GM20000 (cell line): Measurements from ENCODE around the gene SCD.
"Not testable (repeated sequence)": the region's sequence is repeated elsewhere in the genome, so short reads cannot be mapped to it uniquely, and the experiment has no call there.

ENCODE experiments used
- DNase-seq: peaks from one replicate; pipeline ENCODE4 v3.0.0; 2012; ENCODE audit warnings: low spot score
- CTCF ChIP-seq: IDR thresholded peaks from 2 replicates; pipeline ENCODE4 v1.5.1; 2012; ENCODE audit warnings: mild to moderate bottlenecking, control low read depth; ENCODE audit errors: extremely low read depth, missing control alignments

The SCD gene

DNA sequence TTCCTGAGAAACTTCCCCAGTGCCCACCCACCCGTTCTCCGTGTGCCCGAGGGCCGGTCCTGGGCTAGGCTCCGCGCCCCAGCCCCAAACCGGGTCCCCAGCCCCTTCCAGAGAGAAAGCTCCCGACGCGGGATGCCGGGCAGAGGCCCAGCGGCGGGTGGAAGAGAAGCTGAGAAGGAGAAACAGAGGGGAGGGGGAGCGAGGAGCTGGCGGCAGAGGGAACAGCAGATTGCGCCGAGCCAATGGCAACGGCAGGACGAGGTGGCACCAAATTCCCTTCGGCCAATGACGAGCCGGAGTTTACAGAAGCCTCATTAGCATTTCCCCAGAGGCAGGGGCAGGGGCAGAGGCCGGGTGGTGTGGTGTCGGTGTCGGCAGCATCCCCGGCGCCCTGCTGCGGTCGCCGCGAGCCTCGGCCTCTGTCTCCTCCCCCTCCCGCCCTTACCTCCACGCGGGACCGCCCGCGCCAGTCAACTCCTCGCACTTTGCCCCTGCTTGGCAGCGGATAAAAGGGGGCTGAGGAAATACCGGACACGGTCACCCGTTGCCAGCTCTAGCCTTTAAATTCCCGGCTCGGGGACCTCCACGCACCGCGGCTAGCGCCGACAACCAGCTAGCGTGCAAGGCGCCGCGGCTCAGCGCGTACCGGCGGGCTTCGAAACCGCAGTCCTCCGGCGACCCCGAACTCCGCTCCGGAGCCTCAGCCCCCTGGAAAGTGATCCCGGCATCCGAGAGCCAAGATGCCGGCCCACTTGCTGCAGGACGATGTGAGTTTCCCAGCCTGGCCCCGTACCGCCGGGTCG, at the start of gene SCD:
SCD (plus strand) TSS at position 469 of the 803 bp plus-strand sequence; CDS start at position 741, 272 bp downstream.
- DNase-seq = peak; percentile 93
- no peak for TF ChIP-seq CTCF

- DNase-seq = no peak
- no peak for TF ChIP-seq CTCF
Observed at GRCh38 chr10:100297242-100297641, 49.8 kb upstream of the SCD start.

DNA sequence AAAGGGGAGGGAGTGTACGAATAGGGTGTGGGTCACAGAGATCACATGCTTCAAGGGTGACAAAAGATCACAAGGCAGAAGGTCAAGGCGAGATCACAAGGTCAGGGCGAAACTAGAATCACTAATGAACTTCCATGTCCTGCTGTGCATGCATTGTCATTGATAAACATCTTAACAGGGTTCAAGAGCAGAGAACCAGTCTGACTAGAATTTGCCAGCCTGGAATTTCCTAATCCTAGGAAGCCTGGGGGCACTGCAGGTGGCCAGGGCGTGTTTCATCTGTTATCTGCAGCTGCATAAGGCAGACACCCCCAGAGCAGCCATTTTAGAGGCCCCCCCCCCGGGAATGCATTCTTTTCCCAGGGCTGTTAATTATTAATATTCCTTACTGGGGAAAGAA, 45.9 kb upstream of the SCD start:
- not testable (repeated sequence) for DNase-seq

DNA sequence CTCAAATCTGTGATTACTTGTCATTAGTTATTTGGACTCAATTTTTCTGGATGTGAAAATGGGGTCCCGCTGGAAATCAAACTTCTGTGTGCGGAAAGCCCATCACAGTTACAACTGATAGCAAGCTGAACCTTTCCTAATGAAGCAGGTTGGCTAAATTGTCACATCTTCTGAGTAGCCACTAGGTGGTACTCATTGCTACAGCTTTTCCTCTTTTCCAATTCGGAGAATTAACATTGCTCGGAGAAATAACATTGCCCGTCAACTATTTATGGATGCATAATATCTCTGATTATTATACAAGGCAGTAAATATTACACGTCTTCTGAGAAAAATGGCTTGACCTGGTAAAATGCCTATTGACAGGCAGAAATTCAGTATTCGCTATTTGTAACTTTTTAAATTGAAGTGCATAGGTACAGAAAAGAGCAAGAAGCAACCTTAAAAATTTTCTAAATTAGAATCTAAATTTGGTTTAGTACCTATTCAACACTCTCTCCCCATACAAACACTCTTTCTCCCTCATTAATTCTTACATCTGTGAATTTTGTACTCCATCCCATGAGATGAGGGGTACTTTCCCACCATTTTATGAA, 43.2 kb upstream of the SCD start:
- DNase-seq = peak; percentile 49
- TF ChIP-seq CTCF = peak; percentile 70

GRCh38 chr10:100304414-100304813, 42.6 kb upstream of the SCD start:
- DNase-seq = no peak

DNA sequence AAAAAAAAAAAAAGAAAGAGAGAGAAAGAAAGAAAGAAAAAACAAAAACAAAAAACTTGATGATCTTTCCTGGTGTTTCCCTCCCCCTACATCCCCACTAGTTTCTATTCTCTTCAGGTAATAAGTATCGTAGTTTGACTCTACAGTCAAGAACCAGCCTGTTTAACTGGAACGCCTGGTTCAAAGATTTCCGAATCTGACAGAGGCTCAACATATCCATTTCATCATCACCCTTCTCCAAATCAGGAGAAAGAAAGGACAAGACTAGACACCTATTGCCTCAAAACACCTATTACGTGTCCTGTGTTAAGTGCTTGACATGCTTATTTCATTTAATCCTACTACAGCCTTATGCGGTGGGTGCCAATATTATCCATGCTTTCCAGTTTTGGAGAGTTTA, 40.2 kb upstream of the SCD start:
- DNase-seq = no peak
- no peak for TF ChIP-seq CTCF

More at GRCh38 chr10:100304414-100304813, 42.6 kb upstream of the SCD start:
- no peak for TF ChIP-seq CTCF

- no peak for TF ChIP-seq CTCF
- DNase-seq = no peak
Observed at GRCh38 chr10:100307684-100308083, 39.3 kb upstream of the SCD start.
